Measurements from ENCODE around the gene ESR2. TPM values are rescaled to one million over a fixed set of nuclear protein-coding genes. Genes with fewer than 3 reads are reported as not detected.

ESR2 gene
- 1 to 10 TPM; 1.4 to 1.6 (median 1.5) TPM for total RNA-seq

DNA sequence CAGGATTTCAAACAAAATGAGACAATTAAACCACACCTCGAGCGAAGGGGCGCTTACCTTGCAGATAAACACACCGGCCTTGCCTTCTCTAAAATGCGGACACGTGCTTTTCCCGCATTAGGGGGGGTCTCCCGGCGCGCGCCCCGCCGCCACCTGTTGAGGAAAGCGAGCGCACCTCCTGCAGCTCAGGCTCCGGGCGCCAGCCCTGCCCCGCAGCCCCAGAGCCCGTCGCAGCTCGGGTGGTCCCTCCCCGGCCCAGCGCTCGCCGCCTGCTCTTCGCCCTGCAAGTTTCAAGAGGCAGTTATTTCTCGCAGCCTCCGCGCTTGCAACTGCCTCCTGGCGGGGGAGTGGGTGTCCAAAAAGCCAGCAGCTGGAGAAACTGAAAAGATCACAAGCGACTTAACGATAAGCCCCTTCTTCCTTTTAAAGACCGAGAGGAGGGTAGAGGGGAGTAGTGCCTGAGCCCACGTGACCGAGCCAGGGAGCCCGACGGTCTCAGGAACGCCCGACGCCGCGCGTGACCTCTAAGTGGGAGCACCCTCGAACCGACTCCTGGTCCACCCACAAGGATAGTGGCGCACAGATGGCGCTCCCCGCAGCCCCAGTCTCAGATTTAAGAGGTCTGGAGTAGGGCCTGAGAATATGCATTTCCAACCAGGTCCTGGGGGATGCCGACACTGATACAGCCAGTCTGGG is at the start of gene ESR2:
ESR2 (minus strand) TSS at position 396 of the 696 bp plus-strand sequence. CDS start 11,386 bp downstream, outside the sequence.
- ATAC-seq (ENCODE audit: low FRiP score): peak; percentile 17
- TF ChIP-seq, protein P1, sequence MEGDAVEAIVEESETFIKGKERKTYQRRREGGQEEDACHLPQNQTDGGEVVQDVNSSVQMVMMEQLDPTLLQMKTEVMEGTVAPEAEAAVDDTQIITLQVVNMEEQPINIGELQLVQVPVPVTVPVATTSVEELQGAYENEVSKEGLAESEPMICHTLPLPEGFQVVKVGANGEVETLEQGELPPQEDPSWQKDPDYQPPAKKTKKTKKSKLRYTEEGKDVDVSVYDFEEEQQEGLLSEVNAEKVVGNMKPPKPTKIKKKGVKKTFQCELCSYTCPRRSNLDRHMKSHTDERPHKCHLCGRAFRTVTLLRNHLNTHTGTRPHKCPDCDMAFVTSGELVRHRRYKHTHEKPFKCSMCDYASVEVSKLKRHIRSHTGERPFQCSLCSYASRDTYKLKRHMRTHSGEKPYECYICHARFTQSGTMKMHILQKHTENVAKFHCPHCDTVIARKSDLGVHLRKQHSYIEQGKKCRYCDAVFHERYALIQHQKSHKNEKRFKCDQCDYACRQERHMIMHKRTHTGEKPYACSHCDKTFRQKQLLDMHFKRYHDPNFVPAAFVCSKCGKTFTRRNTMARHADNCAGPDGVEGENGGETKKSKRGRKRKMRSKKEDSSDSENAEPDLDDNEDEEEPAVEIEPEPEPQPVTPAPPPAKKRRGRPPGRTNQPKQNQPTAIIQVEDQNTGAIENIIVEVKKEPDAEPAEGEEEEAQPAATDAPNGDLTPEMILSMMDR (IDR thresholded peaks at IDR 0.05): no peak
- DNase-seq (ENCODE audit: low spot score): no peak

DNA sequence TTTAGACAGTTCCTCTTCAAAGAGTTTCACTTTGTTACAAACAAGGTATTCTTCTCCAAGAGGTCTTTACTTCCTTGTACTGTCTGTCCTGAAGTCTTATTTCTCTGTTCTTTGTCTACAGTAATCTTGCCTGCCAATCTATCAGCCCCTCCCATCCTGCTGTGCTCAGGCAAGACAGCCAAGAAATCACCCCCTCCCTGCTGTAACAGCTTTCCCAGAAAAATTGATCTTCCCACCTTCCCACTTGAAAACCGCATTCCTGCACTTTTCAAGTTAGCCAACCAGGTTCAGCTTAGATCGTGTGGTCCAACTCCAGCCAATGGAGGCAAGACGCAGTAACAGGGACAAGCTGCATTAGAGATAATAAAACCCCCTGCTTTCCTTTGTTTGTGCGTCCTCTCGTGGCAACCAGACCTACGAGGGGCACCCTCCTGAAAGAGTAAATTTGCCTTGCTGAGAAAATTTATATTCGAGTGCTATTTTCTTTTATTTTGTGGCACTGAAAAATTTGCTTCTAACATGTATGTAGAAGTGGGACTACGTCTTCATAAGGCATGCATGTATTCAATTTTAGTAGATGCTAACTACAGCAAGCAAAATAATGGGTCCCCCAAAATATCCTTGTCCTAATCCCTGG is 46.5 kb upstream of the ESR2 start:
- TF ChIP-seq, protein P1 (IDR thresholded peaks at IDR 0.05): no peak
- ATAC-seq (ENCODE audit: low FRiP score) (no peak), DNase-seq (ENCODE audit: low spot score) (no peak)

DNA sequence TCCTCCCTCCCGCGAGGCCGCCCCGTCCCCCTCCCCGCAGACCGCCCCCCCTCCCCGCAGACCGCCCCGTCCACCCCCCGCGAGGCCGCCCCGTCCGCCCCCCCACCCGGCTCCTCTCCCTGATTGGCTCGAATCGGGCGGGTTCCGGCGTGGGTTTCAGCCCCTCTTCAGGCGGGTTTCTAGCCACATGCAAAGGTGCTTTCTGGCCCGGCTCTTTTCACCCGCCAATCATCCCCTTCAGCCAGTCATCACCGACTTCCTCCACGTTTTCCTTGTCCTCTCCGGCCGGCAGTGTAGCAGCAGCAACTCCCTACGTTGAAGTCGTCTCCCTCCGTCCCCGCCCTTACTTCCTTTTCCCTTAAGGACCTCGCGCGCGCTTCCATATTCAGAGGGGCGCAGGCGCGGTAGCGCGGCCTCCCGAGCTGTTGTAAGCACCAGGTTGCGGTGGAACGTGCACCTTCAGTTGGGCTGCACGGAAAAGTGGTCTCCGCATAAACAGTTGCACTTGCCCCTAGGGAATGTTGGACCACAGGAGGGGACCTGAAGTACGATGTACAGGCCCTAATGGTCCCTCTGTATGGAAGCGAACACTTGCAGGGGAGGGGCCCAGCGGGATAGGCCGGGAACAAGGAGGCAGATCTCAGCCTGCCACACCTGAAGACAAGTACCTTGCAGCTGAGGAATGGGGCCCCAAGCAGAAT is 44.6 kb upstream of the ESR2 start:
- DNase-seq (ENCODE audit: low spot score): peak; percentile 72
- peak; percentile 97 for ATAC-seq (ENCODE audit: low FRiP score)
- TF ChIP-seq, protein P1 (IDR thresholded peaks at IDR 0.05): no peak

DNA sequence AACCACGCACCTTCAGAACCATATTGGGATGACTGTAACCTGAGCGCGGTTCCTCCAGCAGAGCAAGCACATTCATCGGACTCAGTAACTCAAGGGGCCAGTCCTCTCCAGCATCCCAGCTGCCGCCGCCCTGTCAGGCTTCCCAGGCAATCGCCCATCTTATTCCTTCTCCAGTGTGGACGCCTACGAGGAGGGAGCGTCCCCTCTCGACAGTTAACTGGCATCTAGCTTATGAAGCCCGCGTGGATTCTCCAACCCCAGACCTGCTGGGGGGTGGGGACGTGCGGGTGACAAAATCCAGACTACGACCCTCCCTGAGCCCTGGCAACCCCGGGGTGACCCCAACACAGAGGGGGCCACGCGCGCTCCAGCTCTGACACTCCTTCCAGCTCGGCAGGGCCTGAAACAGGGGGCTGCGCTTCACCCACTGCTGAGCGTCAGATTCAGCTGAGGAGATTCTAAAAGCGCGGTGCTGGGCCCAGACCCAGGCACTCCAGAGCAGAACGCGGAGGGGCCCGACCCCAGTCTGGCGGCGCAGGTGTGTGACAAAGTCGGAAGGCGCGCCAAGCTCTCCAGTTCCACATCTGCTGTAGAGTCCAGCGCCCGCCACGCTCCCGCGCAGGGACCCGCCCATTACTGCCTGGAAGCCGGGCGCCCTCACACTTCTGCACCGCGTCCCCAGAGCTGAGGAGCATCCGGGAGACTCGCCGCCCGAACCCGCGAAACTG is 43.9 kb upstream of the ESR2 start:
- ATAC-seq (ENCODE audit: low FRiP score) (peak; percentile 71), DNase-seq (ENCODE audit: low spot score) (peak; percentile 27)
- TF ChIP-seq, protein P1 (IDR thresholded peaks at IDR 0.05): no peak

DNA sequence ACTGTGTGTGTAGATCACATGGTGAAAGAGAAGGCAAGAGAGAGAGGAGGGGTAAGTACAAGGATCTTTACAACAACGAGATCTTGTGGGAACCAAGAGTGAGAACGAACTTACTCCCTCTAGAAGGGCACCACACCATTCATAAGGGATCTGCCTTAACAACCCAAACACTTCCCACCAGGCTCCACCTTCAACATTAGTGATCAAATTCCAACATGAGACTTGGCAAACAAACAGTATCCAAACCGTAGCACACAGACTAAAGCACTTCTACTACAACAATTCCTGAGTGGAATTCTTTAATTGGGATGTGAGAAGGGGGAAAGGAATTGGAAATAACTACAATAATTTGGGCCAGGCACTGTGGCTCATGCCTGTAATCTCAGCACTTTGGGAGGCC is 35.0 kb upstream of the ESR2 start:
- no peak for ATAC-seq (ENCODE audit: low FRiP score)

DNA sequence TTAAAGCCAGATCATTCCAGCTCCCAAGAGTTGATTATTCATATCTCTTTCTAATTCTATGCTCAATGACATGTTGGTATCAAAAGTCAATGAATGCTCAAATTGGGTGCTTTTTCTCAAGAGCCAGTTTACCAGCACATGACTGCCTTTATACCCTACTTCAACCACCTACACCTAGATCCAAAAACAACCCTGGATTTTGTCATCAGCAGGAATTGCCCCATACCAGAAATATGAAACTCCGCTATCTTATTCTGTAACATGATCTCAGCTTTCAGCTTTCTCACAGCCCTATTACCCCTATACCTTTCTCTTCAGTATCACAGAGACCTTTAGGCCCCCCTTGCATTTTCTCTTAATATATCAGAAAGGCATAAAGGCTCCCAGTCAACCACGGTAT is 32.3 kb upstream of the ESR2 start:
- DNase-seq (ENCODE audit: low spot score) (no peak), ATAC-seq (ENCODE audit: low FRiP score) (no peak)

More for the DNA sequence above, 35.0 kb upstream of the ESR2 start:
- no peak for DNase-seq (ENCODE audit: low spot score)
- TF ChIP-seq, protein P1 (IDR thresholded peaks at IDR 0.05): no peak

More for the DNA sequence above, 32.3 kb upstream of the ESR2 start:
- TF ChIP-seq, protein P1 (IDR thresholded peaks at IDR 0.05): no peak

All from omental fat pad (tissue), 4 donors.